A549 (cell line): ENCODE results near the gene HTR6.

Experiments used
- CEBPB ChIP-seq, 2 experiments: fragments of >200 bp in 1 of 2; sonication (Bioruptor Twin) in 1 of 2; formaldehyde crosslinking in 1 of 2; IDR thresholded peaks; 2 replicates each; pipeline ENCODE4 v1.6.1; 2012 to 2016
- CTCF ChIP-seq: fragments of >200 bp; sonication (Bioruptor Twin); formaldehyde crosslinking; IDR thresholded peaks from 3 replicates; pipeline ENCODE4 v1.5.1; 2016
- HEYL ChIP-seq: fragments of 250-450 bp; sonication (Bioruptor Pico); IDR thresholded peaks from 2 replicates; pipeline ENCODE4 v1.8.0; 2021; ENCODE audit warnings: mild to moderate bottlenecking, moderate library complexity
- MAFK ChIP-seq: fragments of 450-650 bp; IDR thresholded peaks from 2 replicates; pipeline ENCODE4 v1.6.1; 2014; ENCODE audit not compliant: partially characterized antibody
- MAX ChIP-seq: IDR thresholded peaks from 2 replicates; pipeline ENCODE4 v1.6.1; 2012
- NFE2L2 ChIP-seq: fragments of 150-350 bp; conservative IDR thresholded peaks from 2 replicates; pipeline ENCODE4 v1.6.1; 2014; ENCODE audit warnings: low read length
- POLR2A ChIP-seq: IDR thresholded peaks from 2 replicates; pipeline ENCODE4 v1.6.1; 2012; ENCODE audit warnings: mild to moderate bottlenecking, low read length
- REST ChIP-seq: fragments of 200-600 bp; sonication (generic); IDR thresholded peaks from 2 replicates; pipeline ENCODE4 v1.6.1; 2016; ENCODE audit warnings: antibody characterized with exemption, mild to moderate bottlenecking, moderate library complexity

- TF ChIP-seq POLR2A (no peak), REST (no peak), MAFK (no peak), CEBPB (IDR thresholded peaks at IDR 0.05) (no peak), CTCF (no peak), HEYL (CRISPR knock-in tag) (no peak), MAX (no peak), NFE2L2 (no peak)
These were observed 40.8 kb downstream of the HTR6 start for GRCh38 chr1:19705464-19705863.
